GM13977 (cell line): ENCODE results near the gene REV1.
A peak's percentile ranks its signal among the peaks of the same experiment; 100 is the strongest.

Experiments used
- DNase-seq: peaks from one replicate; pipeline ENCODE4 v3.0.0; 2012; ENCODE audit warnings: low spot score
- in situ Hi-C: fragments of 300-500 bp; cut with MboI; formaldehyde crosslinking; loops from one replicate; pipeline ENCODE4 v1.12.0; 2022; ENCODE audit warnings: low sequenced_read_pairs, low pct_unique_long_range_greater_than_20kb, mixed read lengths, inconsistent platforms; ENCODE audit not compliant: unreplicated experiment
- TF ChIP-seq, protein P1 (sequence below): IDR thresholded peaks from 2 replicates; pipeline ENCODE4 v1.5.1; 2012; ENCODE audit warnings: mild to moderate bottlenecking, control low read depth; ENCODE audit not compliant: insufficient read depth; ENCODE audit errors: extremely low read depth, missing control alignments

Gene REV1

DNA sequence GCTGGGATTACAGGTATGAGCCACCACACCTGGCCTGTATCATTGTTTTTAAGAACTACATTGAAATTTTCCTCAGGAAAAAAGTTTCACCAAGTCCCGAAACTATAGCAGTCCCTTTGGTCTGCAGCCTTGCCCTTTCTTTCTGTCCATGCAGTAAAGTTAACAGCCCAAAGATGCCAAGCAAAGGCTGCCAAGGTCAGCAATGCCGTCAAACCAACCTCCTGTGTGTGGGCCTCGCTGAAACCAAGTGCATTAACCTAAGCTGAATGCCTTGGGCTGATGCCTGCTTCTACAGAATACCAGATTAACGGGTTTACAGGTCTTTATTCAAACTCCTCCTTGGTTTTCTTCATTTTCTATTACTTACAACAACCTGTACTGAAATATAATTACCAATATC, 79.5 kb downstream of the REV1 start:
- TF ChIP-seq, protein P1, sequence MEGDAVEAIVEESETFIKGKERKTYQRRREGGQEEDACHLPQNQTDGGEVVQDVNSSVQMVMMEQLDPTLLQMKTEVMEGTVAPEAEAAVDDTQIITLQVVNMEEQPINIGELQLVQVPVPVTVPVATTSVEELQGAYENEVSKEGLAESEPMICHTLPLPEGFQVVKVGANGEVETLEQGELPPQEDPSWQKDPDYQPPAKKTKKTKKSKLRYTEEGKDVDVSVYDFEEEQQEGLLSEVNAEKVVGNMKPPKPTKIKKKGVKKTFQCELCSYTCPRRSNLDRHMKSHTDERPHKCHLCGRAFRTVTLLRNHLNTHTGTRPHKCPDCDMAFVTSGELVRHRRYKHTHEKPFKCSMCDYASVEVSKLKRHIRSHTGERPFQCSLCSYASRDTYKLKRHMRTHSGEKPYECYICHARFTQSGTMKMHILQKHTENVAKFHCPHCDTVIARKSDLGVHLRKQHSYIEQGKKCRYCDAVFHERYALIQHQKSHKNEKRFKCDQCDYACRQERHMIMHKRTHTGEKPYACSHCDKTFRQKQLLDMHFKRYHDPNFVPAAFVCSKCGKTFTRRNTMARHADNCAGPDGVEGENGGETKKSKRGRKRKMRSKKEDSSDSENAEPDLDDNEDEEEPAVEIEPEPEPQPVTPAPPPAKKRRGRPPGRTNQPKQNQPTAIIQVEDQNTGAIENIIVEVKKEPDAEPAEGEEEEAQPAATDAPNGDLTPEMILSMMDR = no peak
- in situ Hi-C loops = no loop called here
- no peak for DNase-seq

DNA sequence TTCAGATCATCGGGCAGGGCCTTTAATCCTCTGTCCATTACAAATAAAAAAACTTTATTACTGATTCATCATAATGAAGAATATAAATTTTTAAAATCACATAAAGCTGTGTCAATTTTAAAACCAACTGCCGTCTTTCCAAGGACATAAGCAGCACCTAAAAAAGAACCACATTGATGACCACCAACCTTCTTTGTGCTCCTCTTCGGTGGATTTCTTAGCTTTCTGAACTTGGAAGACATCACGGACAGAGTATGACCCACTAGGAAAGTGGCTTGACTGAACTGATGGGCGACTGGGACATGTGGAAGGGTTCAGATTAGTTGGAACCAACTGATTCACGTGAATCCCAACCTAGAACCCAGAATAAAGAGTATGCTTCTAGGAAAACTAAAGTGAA, 83.7 kb downstream of the REV1 start:
- no peak for DNase-seq
- TF ChIP-seq, protein P1 = no peak
- in situ Hi-C loops = no loop called here

DNA sequence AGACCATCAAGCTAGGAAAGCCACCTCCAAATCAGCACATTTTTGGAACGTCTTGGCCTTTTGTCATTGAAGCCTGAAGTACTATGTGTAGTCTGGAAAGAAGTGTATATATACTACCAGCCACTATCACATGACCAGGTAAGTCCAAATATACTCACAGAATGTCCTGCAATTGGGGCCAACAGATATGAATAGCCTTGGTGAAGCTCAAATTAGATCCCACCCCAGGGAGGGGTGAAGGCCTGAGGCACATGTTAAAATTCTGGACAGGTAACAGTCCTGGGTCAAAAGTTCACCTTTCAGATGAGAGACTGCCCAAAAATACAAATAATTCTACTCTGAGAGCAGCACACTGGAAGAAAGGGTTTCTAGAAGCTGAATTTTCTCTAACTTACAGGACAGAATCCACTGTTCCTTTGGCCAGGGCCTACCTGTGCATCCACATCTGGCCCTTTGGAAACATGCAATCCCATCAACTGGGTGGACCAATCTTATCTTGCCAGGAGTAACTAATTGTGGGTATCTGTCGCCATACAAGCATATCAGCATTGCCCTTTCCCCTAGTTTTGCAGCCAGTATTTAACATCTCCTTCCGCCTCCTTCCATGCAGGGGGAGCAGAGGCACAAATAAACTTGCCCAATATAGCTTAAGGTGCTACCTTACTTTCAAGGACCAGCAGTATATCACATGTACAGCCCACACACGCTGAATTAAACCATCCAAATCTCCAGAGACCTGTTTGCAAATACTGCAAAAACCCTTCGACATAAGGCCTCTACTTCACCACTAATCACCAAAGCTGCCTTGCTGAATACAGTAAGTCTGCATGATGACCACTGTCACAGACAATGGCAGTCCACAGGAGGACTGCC, 84.8 kb downstream of the REV1 start:
- DNase-seq = no peak
- in situ Hi-C loops = no loop called here
- TF ChIP-seq, protein P1 = no peak

DNA sequence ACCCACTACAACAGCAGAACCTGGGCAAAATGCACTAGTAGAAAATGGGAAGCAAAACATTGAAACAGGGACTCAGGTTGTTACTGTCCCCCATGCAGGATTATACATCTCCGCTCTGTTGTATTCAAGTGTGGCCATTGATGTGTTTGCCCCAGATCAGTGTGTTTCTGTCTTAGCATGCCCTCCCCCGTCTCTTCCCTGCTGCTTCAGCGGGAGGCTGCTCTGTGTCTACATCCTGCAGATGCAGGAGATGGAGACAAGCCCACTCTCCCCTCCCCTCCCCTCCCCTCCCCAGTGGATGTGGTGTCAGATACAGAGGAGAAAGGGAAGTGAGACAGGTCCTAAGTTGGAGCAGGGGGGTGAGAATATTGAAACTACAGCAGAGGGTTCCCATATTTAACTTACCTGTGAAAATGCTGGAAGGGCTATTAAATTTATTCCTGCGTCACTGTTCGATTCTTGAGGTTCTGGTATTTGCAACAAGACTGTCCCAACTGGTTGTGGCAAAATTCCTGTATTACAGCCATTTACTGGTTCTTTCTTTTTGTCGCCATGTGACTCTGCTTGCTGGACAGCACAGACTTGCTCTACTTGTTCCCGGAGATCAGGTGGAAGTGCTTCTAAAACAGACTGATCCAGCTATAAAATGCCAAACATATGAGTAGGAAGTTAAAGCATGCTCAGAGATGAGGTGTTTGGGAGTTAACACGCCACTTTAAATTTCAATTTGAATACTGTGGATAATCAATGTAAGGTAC, 85.6 kb downstream of the REV1 start:
- DNase-seq = no peak
- in situ Hi-C loops = no loop called here
- TF ChIP-seq, protein P1 = no peak

DNA sequence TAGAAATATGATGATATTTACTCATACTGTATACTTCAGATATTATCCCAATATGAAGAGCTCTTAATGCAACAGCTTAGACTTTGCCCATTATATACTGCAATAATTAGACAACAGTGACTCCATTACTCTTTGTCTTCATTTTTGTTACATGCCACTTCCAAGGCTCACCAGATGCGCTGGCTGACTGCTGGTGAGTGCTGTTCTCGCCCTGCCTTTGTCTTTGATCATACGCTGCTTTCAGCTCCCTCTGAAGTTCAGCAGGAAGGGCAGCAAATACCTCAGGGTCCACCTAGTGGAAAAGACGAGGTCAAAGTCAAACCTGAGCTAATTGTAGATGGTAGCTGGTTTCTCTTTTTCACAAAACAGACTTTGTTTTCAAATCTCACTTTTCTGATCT, 86.3 kb downstream of the REV1 start:
- in situ Hi-C loops = no loop called here
- DNase-seq = no peak
- TF ChIP-seq, protein P1 = peak; percentile 13

- TF ChIP-seq, protein P1 = no peak
- no peak for DNase-seq
- in situ Hi-C loops = no loop called here
These were observed 86.7 kb downstream of the REV1 start for GRCh38 chr2:99403084-99403483.
